Measurements from ENCODE around the gene N4BP2.
"Not testable (repeated sequence)": the region's sequence is repeated elsewhere in the genome, so short reads cannot be mapped to it uniquely, and the experiment has no call there.

N4BP2 gene

GRCh38 chr4:40086421-40086820, 29.8 kb downstream of the N4BP2 start:
- in situ Hi-C loops (cut with MboI; ENCODE audit: low sequenced_read_pairs): no loop called here

- in situ Hi-C loops (cut with MboI; ENCODE audit: low sequenced_read_pairs): no loop called here
Observed at GRCh38 chr4:40087799-40088366, 31.2 kb downstream of the N4BP2 start.

GRCh38 chr4:40093400-40093799, 36.8 kb downstream of the N4BP2 start:
- in situ Hi-C loops (cut with MboI; ENCODE audit: low sequenced_read_pairs): not testable (repeated sequence)

- in situ Hi-C loops (cut with MboI; ENCODE audit: low sequenced_read_pairs): no loop called here
Observed at GRCh38 chr4:40099010-40099409, 42.4 kb downstream of the N4BP2 start.

- in situ Hi-C loops (cut with MboI; ENCODE audit: low sequenced_read_pairs): not testable (repeated sequence)
Observed at GRCh38 chr4:40107150-40107549, 50.5 kb downstream of the N4BP2 start.

- in situ Hi-C loops (cut with MboI; ENCODE audit: low sequenced_read_pairs): no loop called here
Observed at GRCh38 chr4:40112027-40112792, 55.6 kb downstream of the N4BP2 start.

GRCh38 chr4:40114206-40114605, 57.6 kb downstream of the N4BP2 start:
- in situ Hi-C loops (cut with MboI; ENCODE audit: low sequenced_read_pairs): no loop called here

GRCh38 chr4:40118861-40119260, 62.2 kb downstream of the N4BP2 start:
- in situ Hi-C loops (cut with MboI; ENCODE audit: low sequenced_read_pairs): no loop called here

- in situ Hi-C loops (cut with MboI; ENCODE audit: low sequenced_read_pairs): no loop called here
Observed at GRCh38 chr4:40119344-40119743, 62.7 kb downstream of the N4BP2 start.

GRCh38 chr4:40121515-40121914, 64.9 kb downstream of the N4BP2 start:
- in situ Hi-C loops (cut with MboI; ENCODE audit: low sequenced_read_pairs): no loop called here

- in situ Hi-C loops (cut with MboI; ENCODE audit: low sequenced_read_pairs): no loop called here
Observed at GRCh38 chr4:40122941-40123340, 66.3 kb downstream of the N4BP2 start.

GRCh38 chr4:40124690-40125089, 68.0 kb downstream of the N4BP2 start:
- in situ Hi-C loops (cut with MboI; ENCODE audit: low sequenced_read_pairs): no loop called here

GRCh38 chr4:40130401-40131036, 73.9 kb downstream of the N4BP2 start:
- in situ Hi-C loops (cut with MboI; ENCODE audit: low sequenced_read_pairs): no loop called here

- in situ Hi-C loops (cut with MboI; ENCODE audit: low sequenced_read_pairs): no loop called here
Observed at GRCh38 chr4:40132816-40133215, 76.2 kb downstream of the N4BP2 start.

- in situ Hi-C loops (cut with MboI; ENCODE audit: low sequenced_read_pairs): no loop called here
Observed at GRCh38 chr4:40134206-40134917, 77.7 kb downstream of the N4BP2 start.

GRCh38 chr4:40136202-40136601, 79.6 kb downstream of the N4BP2 start:
- in situ Hi-C loops (cut with MboI; ENCODE audit: low sequenced_read_pairs): not testable (repeated sequence)

- in situ Hi-C loops (cut with MboI; ENCODE audit: low sequenced_read_pairs): no loop called here
Observed at GRCh38 chr4:40140196-40140595, 83.5 kb downstream of the N4BP2 start.

GRCh38 chr4:40140597-40140996, 83.9 kb downstream of the N4BP2 start:
- in situ Hi-C loops (cut with MboI; ENCODE audit: low sequenced_read_pairs): not testable (repeated sequence)

GRCh38 chr4:40143926-40144508, 87.4 kb downstream of the N4BP2 start:
- in situ Hi-C loops (cut with MboI; ENCODE audit: low sequenced_read_pairs): no loop called here

- in situ Hi-C loops (cut with MboI; ENCODE audit: low sequenced_read_pairs): no loop called here
Observed at GRCh38 chr4:40144716-40145115, 88.1 kb downstream of the N4BP2 start.

GRCh38 chr4:40147490-40147889, 90.8 kb downstream of the N4BP2 start:
- in situ Hi-C loops (cut with MboI; ENCODE audit: low sequenced_read_pairs): not testable (repeated sequence)
